Activated CD8-positive, alpha-beta memory T cell treated with anti-CD3 and anti-CD28 coated beads, Interleukin-2, amount 50 U/mL, for 24 hours (primary cell): Measurements from ENCODE around the gene SHC1.

Experiments
- DNase-seq: peaks from one replicate; pipeline ENCODE4 v3.0.0-alpha.2; 2020; ENCODE audit errors: extremely low read depth

The SHC1 gene

DNA sequence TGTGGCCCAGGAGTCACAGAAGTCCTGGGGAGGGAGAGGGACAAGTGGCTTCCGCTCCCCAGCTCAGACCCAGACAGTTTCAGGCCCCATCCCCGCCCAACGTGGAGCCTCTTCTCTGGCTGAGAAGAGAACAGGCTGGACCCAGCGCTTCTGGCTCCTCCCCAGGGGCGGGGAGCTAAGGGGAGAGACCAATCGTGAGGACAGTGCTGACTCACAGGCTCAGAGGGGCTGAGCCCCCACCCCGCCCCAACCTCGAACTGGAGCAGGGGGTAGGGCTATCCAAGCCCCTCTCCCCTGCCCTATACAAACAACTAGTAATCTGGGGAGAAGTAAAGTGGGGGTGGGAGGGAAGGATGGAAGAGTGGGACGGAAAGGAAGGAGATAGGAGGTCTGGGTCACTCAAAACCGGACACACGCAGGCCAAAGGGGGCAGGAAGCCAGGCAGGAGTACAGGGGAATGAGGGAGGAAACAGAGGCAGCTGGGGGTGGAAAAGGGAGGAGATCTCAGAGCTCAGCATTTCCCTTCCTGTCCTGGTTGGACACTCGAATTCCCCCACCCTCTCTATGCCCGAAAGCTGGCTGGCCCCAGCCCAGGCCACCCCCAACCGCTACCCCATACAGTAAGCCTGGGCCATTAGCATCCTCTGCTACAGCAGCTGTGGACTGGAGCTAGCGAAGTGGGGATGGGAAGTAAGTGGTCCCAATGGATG, at the start of gene SHC1:
SHC1 (minus strand) TSS at position 117 of the 710 bp plus-strand sequence. CDS start 221 bp downstream, outside the sequence.
- no peak for DNase-seq

- no peak for DNase-seq
Observed at GRCh38 chr1:155019377-155020245, 49.1 kb upstream of the SHC1 start.

DNA sequence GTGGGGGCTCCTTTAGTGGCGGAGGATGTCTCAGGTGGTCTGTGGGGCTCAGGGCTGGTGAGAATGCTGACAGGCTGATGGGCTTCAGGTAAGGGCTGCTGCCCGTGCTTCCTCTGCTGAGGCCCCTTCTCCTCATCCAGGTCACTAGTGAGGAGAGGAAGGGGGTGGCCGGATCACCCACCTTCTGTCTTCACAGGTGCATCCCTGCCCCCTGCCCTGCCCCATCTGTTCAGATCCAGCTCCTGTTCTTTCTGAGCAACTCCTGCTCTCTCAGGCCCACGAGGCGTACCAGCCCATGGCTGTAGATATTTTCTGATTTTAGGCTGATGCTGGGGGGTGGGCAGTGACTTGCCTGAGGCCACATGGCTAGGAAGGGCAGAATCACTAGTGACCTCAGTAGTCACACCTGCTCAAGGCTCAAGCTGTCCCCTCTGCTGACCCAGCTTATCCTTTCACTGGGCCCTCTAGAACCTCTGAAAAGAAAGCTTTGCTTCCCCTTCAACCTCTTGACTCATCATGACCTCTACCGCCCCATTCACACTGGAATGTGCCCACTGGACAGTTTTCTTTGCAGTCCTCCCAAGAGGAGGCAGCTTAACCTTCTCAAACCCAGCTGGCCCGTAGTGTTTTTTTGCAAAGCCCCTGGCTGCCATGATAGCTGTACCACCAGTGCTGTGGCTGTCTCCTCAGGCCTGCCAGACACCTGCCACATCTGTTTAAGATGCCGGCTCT, 48.2 kb upstream of the SHC1 start:
- DNase-seq = no peak

GRCh38 chr1:155017946-155018316, 47.4 kb upstream of the SHC1 start:
- no peak for DNase-seq

- peak; percentile 61 for DNase-seq
Observed at GRCh38 chr1:155017041-155017945, 46.7 kb upstream of the SHC1 start.

DNA sequence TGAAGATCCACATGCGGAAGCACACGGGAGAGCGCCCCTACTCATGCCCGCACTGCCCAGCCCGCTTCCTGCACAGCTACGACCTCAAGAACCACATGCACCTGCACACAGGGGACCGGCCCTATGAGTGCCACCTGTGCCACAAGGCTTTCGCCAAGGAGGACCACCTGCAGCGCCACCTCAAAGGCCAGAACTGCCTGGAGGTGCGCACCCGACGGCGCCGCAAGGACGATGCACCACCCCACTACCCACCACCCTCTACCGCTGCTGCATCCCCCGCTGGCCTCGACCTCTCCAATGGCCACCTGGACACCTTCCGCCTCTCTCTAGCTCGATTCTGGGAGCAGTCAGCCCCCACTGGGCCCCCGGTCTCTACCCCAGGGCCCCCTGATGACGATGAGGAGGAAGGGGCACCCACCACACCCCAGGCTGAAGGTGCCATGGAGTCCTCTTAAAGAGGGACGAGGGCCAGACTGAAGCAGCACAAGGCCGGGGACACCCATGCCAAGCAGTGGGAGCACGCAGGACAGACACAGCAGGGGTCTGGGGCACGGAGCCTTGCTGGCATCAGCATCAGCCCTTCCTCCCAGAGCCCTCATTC, 45.8 kb upstream of the SHC1 start:
- no peak for DNase-seq

DNA sequence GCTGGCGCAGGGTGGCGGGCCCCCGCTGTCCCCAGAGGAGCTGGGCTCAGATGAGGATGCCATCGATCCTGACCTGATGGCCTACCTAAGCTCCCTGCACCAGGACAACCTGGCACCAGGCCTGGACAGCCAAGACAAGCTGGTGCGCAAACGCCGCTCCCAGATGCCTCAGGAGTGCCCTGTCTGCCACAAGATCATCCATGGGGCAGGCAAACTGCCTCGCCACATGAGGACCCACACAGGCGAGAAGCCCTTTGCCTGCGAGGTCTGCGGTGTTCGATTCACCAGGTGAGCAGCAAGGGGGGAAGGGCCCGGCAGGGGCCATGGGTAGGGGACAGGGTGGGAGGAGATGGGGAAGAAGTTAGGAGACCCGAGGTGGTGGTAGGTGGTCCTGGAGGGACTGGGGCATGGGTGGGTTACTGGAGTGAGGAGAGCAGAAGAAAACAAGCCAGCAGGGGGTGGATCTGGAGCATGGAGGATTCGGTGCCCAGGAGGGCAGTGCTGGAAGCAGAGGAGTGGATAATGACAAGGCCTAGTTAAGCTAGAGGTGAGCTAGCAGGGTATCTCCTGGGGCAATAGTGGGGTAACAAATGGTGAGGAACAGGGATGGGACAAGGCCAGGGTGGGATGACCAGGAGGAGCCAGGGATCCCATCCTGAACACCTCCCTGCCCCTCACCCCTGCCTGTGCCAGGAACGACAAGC, 45.1 kb upstream of the SHC1 start:
- DNase-seq = no peak

DNA sequence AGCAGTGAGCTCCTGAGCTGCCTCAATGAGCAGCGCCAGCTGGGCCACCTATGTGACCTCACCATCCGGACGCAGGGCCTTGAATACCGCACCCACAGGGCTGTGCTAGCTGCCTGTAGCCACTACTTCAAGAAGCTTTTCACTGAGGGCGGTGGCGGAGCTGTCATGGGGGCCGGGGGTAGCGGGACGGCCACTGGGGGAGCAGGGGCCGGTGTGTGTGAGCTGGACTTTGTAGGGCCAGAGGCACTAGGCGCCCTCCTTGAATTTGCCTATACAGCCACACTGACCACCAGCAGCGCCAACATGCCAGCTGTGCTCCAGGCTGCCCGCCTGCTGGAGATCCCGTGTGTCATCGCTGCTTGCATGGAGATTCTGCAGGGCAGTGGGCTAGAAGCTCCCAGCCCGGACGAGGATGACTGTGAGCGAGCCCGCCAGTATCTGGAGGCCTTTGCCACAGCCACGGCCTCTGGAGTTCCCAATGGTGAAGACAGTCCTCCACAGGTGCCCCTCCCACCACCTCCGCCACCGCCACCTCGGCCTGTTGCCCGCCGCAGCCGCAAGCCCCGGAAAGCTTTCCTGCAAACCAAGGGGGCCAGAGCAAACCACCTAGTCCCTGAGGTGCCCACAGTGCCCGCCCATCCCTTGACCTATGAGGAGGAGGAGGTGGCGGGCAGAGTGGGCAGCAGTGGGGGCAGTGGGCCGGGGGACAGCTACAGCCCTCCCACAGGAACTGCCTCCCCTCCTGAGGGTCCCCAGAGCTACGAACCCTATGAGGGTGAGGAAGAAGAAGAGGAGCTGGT, 44.4 kb upstream of the SHC1 start:
- DNase-seq = no peak

DNA sequence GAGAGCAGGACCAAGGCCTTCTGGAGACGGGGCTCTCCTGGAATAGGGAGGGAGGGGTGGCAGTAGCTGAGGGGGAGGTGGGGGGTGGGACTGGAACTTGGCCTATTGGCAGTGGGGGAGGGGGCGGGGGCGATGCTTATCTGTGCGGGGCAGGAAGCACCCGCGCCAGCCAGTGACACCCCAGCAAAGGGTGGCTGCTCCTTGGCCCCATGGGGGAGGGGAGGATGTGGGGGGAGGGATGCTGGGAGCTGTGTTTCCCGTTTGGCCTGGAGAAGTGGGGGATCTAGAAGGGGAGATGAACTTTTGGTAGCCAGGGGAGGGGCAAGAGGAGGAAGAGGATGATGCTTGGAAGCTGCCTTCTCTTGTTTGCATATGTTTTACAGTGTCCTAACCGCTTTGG, 43.1 kb upstream of the SHC1 start:
- DNase-seq = no peak

- DNase-seq = no peak
Observed at GRCh38 chr1:155012776-155013602, 42.4 kb upstream of the SHC1 start.

- DNase-seq = no peak
Observed at GRCh38 chr1:155012026-155012546, 41.5 kb upstream of the SHC1 start.

- no peak for DNase-seq
Observed at GRCh38 chr1:155011437-155012025, 41.0 kb upstream of the SHC1 start.

DNA sequence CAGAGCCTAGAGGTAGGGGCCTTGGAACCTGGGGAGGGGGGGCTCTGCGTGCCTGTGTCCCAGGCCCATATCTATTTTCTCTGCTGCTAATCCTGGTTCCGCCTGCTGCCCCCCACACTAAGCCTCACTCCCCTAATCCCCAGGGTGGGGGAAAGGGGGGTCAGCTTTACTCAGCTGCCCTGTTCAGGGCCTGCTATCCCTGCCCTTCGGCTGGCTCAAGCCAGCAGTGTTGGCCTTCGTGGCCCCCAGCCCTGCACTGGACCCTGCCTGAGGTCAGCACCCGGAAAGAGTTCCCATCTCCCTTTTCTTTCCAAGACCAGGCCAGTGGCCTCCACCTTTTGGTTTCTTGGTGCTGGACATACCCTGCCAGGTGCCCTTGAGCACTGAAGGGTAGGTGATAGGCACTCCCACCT, 40.5 kb upstream of the SHC1 start:
- DNase-seq = no peak

- no peak for DNase-seq
Observed at GRCh38 chr1:155010211-155010918, 39.8 kb upstream of the SHC1 start.

DNA sequence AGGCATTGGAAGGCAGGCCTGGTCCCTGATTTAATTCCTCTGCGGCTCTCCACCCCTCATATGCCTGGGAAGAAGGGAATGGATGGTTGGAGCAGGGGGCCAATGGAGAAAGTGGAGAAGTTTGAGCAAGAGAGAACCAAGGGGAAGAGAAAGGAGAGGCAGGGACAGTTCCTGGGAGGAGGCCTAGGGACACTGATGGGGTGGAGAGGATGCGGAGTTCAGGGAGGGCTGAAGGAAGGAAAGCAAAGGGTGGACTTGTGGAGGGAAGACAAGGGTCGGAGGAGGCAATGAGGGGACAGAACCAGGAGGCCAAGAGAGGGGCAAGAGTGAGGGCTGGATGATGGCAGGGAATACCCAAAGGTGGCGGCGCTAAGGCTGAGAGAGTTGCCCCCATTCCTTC, 39.2 kb upstream of the SHC1 start:
- no peak for DNase-seq

GRCh38 chr1:155009221-155009711, 38.7 kb upstream of the SHC1 start:
- no peak for DNase-seq
